ENCODE measurements around the gene RAB40AL.

Gene RAB40AL

DNA sequence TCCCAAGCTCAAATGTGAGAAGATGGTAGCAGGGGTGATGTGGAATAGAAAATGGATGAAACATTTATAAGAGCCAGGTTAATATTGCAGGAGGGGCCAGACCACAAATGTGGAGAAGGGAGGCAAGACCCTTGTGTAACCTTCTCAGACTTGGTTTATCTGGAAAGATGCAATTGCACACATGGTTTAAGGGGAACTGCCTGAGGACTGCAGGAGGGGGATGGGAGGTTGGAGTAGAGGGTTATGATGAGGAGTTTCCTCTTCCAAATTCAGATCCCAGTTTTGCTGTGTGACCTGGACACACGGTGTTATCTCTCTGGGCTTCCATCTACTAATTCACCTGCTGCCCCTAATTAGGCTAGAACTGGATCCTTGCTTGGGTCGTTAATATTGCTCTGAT is 46.1 kb downstream of the RAB40AL start:
- no peak for DNase-seq (ENCODE audit: low read depth)

DNA sequence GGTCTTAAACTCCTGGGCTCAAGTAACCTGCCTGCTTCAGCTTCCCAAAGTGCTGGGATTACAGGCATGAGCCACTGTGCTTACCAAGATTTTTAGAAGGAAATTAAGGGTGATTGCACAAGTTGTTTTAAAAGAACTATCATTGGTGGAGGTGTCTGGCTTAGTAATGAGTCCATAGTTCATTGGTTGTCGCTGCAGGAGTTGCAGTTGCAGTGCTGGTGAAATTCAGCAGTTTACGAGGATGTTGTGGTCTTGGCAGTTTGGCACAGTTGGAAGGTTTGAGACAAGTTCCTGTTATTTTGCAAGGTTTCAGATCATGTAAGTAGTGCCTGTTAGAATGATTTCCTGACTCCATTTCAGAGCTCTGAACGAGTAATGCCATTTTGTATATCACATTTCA is 48.1 kb downstream of the RAB40AL start:
- DNase-seq (ENCODE audit: low read depth), result no peak
